ENCODE data around the gene MAGI2. TPM values are rescaled to one million over a fixed set of nuclear protein-coding genes. Genes with fewer than 3 reads are reported as not detected.

Gene MAGI2
- total and polyA plus RNA-seq, 2 of the 13 experiments (the other 11 are each of a cell fraction or from before 2014, with no cell fraction given): 1.5 to 3.8 TPM

GRCh38 chr7:79329464-79329863, 124.0 kb downstream of the MAGI2 start (continued):
- TF ChIP-seq FOXP4 (CRISPR knock-in tag; IDR thresholded peaks at IDR 0.05): no peak
- no peak for TF ChIP-seq JUN (CRISPR knock-in tag; IDR thresholded peaks at IDR 0.05)
- no peak for TF ChIP-seq ZHX1 (CRISPR knock-in tag; IDR thresholded peaks at IDR 0.05; ENCODE audit: low read depth)
- no peak for TF ChIP-seq NCOA5 (CRISPR knock-in tag; IDR thresholded peaks at IDR 0.05)

- Histone ChIP-seq H3K4me3 (replicated peaks in 1 of 3; ENCODE audit: insufficient read depth in 1 of 3, low read depth in 2 of 3, low read length in 3 of 3) (no peak overlapping the region), H3K27ac (ENCODE audit: extremely low read length, insufficient read depth, low read length) (no peak overlapping the region), H3K36me3 (replicated peaks in 1 of 2; ENCODE audit: control insufficient read depth in 1 of 2, insufficient read depth in 2 of 2, low read length in 2 of 2) (no peaks in the 10 kb centered on the region; a peak in 1 of 5 replicates), H3K9ac (ENCODE audit: insufficient read depth, low read depth, low read length) (no peak overlapping the region), H2AFZ (ENCODE audit: low read length) (no peak overlapping the region), H3K4me2 (ENCODE audit: low read depth, low read length) (no peak overlapping the region), H3K27me3 (ENCODE audit: control insufficient read depth in 1 of 2, insufficient read depth in 2 of 2, low read length in 2 of 2) (no peaks in the 10 kb centered on the region), H3K79me2 (ENCODE audit: insufficient read depth, low read length) (no peaks in the 10 kb centered on the region), H3K4me1 (ENCODE audit: insufficient read depth, low read length) (peaks cover 18% of the 10 kb centered on the region), H4K20me1 (ENCODE audit: insufficient read depth, low read length) (no peaks in the 10 kb centered on the region), H3K9me3 (ENCODE audit: low read length) (no peaks in the 10 kb centered on the region)
- FAIRE-seq: no peak
- ChIA-PET CTCF (ENCODE audit: low intra/inter-chr PET ratio, low total read pairs) (no interaction called here), POLR2A (no interaction called here)
- DNase-seq (ENCODE audit: low spot score): no peak
- no peak for ATAC-seq
- WGBS (ENCODE audit: low lambda C conversion rate): 38% methylated on average over 2 of the region's 2 CpGs
- in situ Hi-C loops (cut with HindIII; ENCODE audit: extremely low pct_ligation_motif_present, low pct_unique_long_range_greater_than_20kb): loop anchor here (25.0 kb wide), 1 partner anchor 691 kb away; no protein-coding TSS in a partner anchor
- BruUV-seq (replicated peaks): no TSS peak
- intact Hi-C loops (cut with micrococcal nuclease; ENCODE audit: unreplicated experiment): no loop called here
- TF ChIP-seq MATR3 (CRISPR knock-in tag; IDR thresholded peaks at IDR 0.05) (no peak), ZNF792 (CRISPR knock-in tag; IDR thresholded peaks at IDR 0.05) (no peak), CREBL2 (CRISPR knock-in tag; IDR thresholded peaks at IDR 0.05; ENCODE audit: borderline replicate concordance) (no peak), FOXP1 (IDR thresholded peaks at IDR 0.05) (no peak), FOXP1 (CRISPR knock-in tag; IDR thresholded peaks at IDR 0.05) (no peak), ZNF691 (CRISPR knock-in tag; IDR thresholded peaks at IDR 0.05; ENCODE audit: borderline replicate concordance, low read depth) (no peak), SALL2 (CRISPR knock-in tag; IDR thresholded peaks at IDR 0.05) (no peak), DDIT3 (CRISPR knock-in tag; IDR thresholded peaks at IDR 0.05) (no peak), KLF11 (CRISPR knock-in tag; IDR thresholded peaks at IDR 0.05) (no peak), SYNCRIP (IDR thresholded peaks at IDR 0.05; ENCODE audit: insufficient read depth, low read depth, low read length) (no peak), ZSCAN25 (CRISPR knock-in tag; IDR thresholded peaks at IDR 0.05) (no peak), JUNB (CRISPR knock-in tag; IDR thresholded peaks at IDR 0.05; ENCODE audit: borderline replicate concordance) (no peak)
These were observed 132.6 kb downstream of the MAGI2 start for GRCh38 chr7:79320741-79321473.
